Bone marrow (tissue), 2 donors: ENCODE data around the gene KRTAP2-1.
"Not testable (repeated sequence)": the region's sequence is repeated elsewhere in the genome, so short reads cannot be mapped to it uniquely, and the experiment has no call there.

Experiments used
- DNase-seq, 2 donors: peaks; one replicate each; lab custom pipeline; 2025; lab: John Stamatoyannopoulos, UW

The KRTAP2-1 gene

GRCh38 chr17:41012326-41013120, 34.6 kb downstream of the KRTAP2-1 start:
- no peak for DNase-seq

GRCh38 chr17:41010441-41010840, 36.7 kb downstream of the KRTAP2-1 start:
- DNase-seq, result no peak

DNA sequence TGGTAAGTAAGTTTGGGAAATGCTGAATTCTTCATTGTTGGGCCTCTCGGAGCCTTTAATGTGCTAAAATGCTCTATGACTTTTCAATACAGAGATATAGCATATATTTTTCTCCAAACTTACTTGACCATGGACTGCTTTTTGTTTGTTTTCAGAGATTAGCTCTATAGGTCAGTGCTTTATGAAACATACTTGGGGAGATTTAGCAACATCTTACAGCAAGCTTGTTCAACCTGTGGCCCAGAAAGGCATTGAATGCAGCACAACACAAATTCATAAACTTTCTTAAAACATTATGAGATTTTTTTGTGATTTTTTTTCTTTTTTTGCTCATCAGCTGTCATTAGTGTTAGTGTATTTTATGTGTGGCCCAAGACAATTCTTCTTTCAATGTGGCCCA, 37.2 kb downstream of the KRTAP2-1 start:
- no peak for DNase-seq

DNA sequence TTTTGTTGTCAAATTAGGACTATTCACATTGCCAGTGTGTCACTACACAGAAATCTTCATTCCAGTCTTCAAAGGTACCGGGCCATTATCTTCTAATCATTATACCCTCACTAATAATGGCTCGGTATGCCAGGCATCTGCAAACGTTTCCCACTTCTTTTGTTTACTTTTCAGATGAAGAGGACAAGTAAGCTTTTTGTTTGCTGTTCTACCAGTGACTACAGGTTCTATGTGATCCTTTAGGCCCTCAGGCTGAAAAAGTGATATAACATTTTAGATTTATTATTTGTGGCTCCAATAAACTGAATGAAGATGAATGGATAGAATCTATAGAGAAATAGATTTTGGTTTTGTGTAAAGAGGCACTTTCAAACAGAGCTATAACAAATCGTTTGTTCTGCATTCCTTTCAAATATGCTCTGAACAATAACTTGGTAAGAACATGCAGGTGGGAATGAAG, 37.8 kb downstream of the KRTAP2-1 start:
- no peak for DNase-seq

GRCh38 chr17:41008811-41009210, 38.3 kb downstream of the KRTAP2-1 start, which contains the start of gene KRTAP3-1:
KRTAP3-1 (minus strand) TSS chr17:41009128; CDS start chr17:41009074, 54 bp downstream.
- DNase-seq, result no peak

DNA sequence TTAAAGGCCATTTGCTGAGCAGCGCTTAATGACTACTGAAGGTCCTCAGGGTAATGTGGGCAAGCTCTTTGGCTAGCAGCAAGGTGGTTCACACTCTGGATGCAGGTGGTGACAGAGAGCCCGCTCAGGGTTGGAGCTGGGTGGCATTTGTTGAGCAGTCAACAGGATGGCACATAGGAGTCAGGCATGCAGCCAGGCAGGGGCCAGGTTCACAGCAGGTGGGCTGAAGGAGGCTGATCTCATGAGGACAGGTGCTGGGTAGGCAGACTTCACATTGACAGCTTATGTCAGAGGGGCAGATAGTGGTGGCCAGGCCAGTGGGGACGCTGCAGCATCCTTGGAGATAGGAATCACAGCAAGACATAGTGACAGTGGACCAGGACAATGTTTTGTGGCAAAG, 42.7 kb downstream of the KRTAP2-1 start:
- no peak for DNase-seq

GRCh38 chr17:41003926-41004325, 43.2 kb downstream of the KRTAP2-1 start:
- no peak for DNase-seq

DNA sequence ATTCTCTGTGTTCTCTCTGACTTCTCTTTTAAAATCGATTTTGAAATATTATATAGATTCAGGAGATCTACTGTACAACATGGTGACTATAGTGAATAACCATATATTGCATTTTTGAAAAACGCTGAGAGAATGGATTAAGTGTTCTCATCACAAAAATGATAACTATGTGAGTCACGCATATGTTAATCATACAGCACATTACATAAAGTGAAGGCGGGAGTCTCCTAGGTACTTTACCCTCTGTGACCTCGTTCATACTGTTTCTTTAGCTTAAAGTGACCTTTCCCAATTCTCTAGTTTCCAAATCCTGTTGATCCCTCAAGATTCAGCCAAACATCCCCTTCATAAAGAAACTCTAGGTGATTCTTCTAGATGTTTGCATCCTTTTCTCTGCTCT, 44.3 kb downstream of the KRTAP2-1 start:
- no peak for DNase-seq

DNA sequence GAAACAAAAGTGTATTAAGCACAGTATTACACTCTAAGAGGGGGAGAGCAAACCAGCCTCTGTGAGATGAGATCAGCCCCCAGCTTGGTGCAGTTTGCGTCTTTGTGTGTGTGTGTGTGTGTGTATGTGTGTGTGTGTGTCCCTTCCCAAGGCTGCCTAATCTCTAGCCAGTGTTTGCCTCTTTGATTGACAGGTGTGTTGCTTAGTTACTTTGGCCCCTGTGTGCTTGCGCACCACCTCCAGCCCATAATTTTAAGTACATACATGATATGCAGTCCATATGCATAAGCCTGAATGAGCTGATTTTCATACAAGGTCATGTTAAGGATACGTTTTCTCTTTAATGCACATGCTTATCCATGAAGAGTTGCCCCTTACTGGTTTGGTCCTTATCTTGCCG, 45.3 kb downstream of the KRTAP2-1 start:
- no peak for DNase-seq

DNA sequence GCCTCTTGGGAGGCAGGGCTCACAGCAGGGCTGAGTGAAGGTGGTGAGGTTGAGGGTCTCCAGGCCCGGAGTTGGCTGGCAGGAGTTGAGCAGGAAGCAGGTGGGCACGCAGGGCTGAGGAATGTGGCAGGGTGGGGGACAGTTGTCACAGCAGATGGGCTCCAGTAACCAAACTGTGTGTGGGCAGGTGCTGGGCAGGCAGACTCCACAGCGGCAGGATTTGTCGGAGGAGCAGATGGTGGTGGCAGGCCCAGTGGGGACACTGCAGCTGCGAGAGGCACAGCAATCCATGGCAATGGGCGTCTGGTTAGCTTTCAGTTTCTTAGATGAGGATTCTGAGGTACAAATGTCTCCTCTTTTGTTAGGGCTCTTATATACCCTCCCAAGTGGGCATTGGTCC, 47.6 kb downstream of the KRTAP2-1 start, which contains the start of gene KRTAP3-2:
KRTAP3-2 (minus strand) TSS at position 344 of the 400 bp plus-strand sequence; CDS start at position 291, 53 bp downstream.
- DNase-seq, result not testable (repeated sequence)

- DNase-seq, result no peak
These were observed 49.8 kb downstream of the KRTAP2-1 start for GRCh38 chr17:40997361-40997760.

GRCh38 chr17:40996829-40997228, 50.3 kb downstream of the KRTAP2-1 start:
- no peak for DNase-seq
